ENCODE results near the gene PTPRM. TPM values are rescaled to one million over a fixed set of nuclear protein-coding genes. Genes with fewer than 3 reads are reported as not detected.

Gene PTPRM
- total RNA-seq, 1 donor, result 84.7 TPM

GRCh38 chr18:7661207-7661606, 94.1 kb downstream of the PTPRM start:
- Histone ChIP-seq H3K4me3 (ENCODE audit: insufficient read depth, low read length) (no peak overlapping the region), H3K27me3 (ENCODE audit: insufficient read depth, low read length) (no peaks in the 10 kb centered on the region), H3K36me3 (ENCODE audit: insufficient read depth, low read length) (no peaks in the 10 kb centered on the region), H3K79me2 (ENCODE audit: insufficient read depth, low read length) (peaks cover 2% of the 10 kb centered on the region), H3K4me2 (ENCODE audit: insufficient read depth, low read length) (no peak overlapping the region), H3K9me3 (ENCODE audit: low read depth, low read length) (no peaks in the 10 kb centered on the region), H2AFZ (ENCODE audit: low read length) (no peak overlapping the region), H4K20me1 (ENCODE audit: insufficient read depth, low read length) (peaks cover 4% of the 10 kb centered on the region), H3K27ac (ENCODE audit: low read depth, low read length) (no peak overlapping the region), H3K4me1 (ENCODE audit: insufficient read depth, low read length) (no peaks in the 10 kb centered on the region)
- no peak for DNase-seq (ENCODE audit: insufficient read length, low spot score, missing footprints)
- no peak for TF ChIP-seq CTCF (IDR thresholded peaks at IDR 0.05; ENCODE audit: extremely low read depth, low read depth, low read length)

- Histone ChIP-seq H3K36me3 (ENCODE audit: insufficient read depth, low read length) (no peaks in the 10 kb centered on the region), H4K20me1 (ENCODE audit: insufficient read depth, low read length) (no peaks in the 10 kb centered on the region), H3K27ac (ENCODE audit: low read depth, low read length) (no peak overlapping the region), H3K9me3 (ENCODE audit: low read depth, low read length) (no peaks in the 10 kb centered on the region), H3K27me3 (ENCODE audit: insufficient read depth, low read length) (no peaks in the 10 kb centered on the region), H3K4me3 (ENCODE audit: insufficient read depth, low read length) (no peak overlapping the region), H3K4me1 (ENCODE audit: insufficient read depth, low read length) (no peaks in the 10 kb centered on the region), H3K4me2 (ENCODE audit: insufficient read depth, low read length) (no peak overlapping the region), H2AFZ (ENCODE audit: low read length) (no peak overlapping the region), H3K79me2 (ENCODE audit: insufficient read depth, low read length) (peaks cover 2% of the 10 kb centered on the region)
- no peak for TF ChIP-seq CTCF (IDR thresholded peaks at IDR 0.05; ENCODE audit: extremely low read depth, low read depth, low read length)
- no peak for DNase-seq (ENCODE audit: insufficient read length, low spot score, missing footprints)
Measured at GRCh38 chr18:7662866-7663265, 95.8 kb downstream of the PTPRM start.

DNA sequence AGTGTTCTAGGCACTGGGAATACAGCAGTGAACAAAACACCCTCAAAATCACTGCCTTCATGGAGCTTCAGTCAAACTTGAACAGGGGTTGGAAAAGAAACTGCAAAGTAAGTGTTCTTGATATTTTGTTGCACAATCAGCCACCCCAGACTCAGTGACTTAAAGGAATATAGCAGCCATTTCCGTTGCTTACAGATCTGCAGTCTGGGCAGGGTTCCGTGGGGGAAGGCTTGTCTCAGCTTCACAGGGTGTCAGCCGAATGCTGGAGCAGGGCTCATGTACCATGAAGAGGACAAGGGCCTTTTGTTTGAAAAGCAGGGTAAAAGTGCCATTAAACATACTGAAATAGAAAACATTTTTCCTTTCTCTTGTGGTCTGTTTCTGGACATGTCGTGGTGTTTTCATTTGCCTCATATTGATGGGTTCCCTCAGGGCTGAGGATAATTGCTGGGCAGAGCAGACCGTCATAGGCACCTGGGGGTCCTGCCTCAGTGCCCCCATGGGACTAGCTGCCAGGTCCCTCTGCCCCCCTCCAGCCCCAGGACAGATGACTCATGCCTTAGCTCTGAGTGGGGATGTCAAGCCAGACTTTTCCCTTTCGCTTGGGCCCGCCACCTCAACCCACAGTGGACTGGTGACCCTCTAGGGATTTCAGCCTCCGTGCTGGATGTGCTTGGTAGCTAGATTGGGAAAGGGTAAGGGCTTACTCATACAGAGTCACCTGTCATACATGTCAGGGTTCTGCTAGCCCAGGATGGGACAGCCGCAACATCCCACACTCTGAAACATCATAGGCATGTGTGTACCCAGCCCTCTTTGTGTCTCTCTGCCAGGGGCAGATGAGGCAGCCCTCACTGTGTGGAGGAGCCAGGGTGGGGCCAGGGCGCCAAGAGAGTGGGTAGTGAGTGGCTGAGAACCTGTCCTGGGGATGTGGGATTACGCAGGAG, 96.5 kb downstream of the PTPRM start:
- H3K4me2 ChIP-seq (ENCODE audit: insufficient read depth, low read length), result no peak overlapping the region
- H4K20me1 ChIP-seq (ENCODE audit: insufficient read depth, low read length), result peaks cover 4% of the 10 kb centered on the region
- H3K79me2 ChIP-seq (ENCODE audit: insufficient read depth, low read length), result peaks cover 6% of the 10 kb centered on the region
- no peak overlapping the region for H3K27ac ChIP-seq (ENCODE audit: low read depth, low read length)
- no peaks in the 10 kb centered on the region for H3K4me1 ChIP-seq (ENCODE audit: insufficient read depth, low read length)
- no peak overlapping the region for H2AFZ ChIP-seq (ENCODE audit: low read length)
- H3K9me3 ChIP-seq (ENCODE audit: low read depth, low read length), result no peaks in the 10 kb centered on the region
- no peak overlapping the region for H3K4me3 ChIP-seq (ENCODE audit: insufficient read depth, low read length)
- H3K36me3 ChIP-seq (ENCODE audit: insufficient read depth, low read length), result no peaks in the 10 kb centered on the region
- DNase-seq (ENCODE audit: insufficient read length, low spot score, missing footprints), result no peak
- TF ChIP-seq CTCF (IDR thresholded peaks at IDR 0.05; ENCODE audit: extremely low read depth, low read depth, low read length), result no peak
- H3K27me3 ChIP-seq (ENCODE audit: insufficient read depth, low read length), result no peaks in the 10 kb centered on the region

- Histone ChIP-seq H3K27ac (ENCODE audit: low read depth, low read length) (no peak overlapping the region), H3K27me3 (ENCODE audit: insufficient read depth, low read length) (no peaks in the 10 kb centered on the region), H3K4me3 (ENCODE audit: insufficient read depth, low read length) (no peak overlapping the region), H2AFZ (ENCODE audit: low read length) (no peak overlapping the region), H3K4me1 (ENCODE audit: insufficient read depth, low read length) (no peaks in the 10 kb centered on the region), H4K20me1 (ENCODE audit: insufficient read depth, low read length) (peaks cover 4% of the 10 kb centered on the region), H3K9me3 (ENCODE audit: low read depth, low read length) (no peaks in the 10 kb centered on the region), H3K79me2 (ENCODE audit: insufficient read depth, low read length) (peaks cover 6% of the 10 kb centered on the region), H3K4me2 (ENCODE audit: insufficient read depth, low read length) (no peak overlapping the region), H3K36me3 (ENCODE audit: insufficient read depth, low read length) (no peaks in the 10 kb centered on the region)
- DNase-seq (ENCODE audit: insufficient read length, low spot score, missing footprints), result no peak
- TF ChIP-seq CTCF (IDR thresholded peaks at IDR 0.05; ENCODE audit: extremely low read depth, low read depth, low read length), result no peak
Measured at GRCh38 chr18:7666195-7666776, 99.2 kb downstream of the PTPRM start.

All from osteoblast (primary cell).